GM19395 (cell line): Measurements from ENCODE around the gene PIR.

Experiments used
- ATAC-seq: cut with Tn5 transposase; IDR thresholded peaks from one replicate; pipeline ENCODE4 v1.9.1; 2021; ENCODE audit warnings: mild to moderate bottlenecking, moderate library complexity; ENCODE audit not compliant: unreplicated experiment

The PIR gene

DNA sequence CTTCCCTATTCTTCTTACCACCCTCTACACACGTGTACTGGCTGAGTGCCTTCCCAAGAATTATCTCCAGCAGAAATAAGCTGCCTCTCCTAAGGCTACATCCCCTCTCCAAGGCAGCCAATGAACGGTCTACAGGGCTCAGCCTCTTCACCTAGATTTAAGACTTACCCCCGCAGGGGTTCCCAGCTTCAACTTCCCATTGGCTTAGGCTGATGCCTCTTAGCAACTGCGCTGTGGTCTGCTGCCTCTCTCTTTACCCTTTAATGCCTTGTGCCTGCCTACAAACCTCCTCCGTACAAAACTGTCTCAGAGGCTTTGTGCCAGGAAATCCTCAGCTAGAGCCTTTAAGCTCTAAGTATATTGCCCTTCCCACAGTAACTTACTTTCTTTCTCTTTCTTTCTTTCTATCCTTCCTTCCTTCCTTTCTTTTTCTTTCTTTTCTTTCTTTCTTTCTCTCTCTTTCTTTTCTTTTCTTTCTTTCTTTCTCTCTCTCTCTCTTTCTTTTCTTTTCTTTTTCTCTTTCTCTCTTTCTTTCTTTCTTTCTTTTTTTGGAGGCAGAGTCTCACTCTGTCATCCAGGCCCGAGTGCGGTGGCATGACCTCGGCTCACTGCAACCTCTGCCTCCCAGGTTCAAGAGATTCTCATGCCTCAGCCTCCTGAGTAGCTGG, 142.7 kb downstream of the PIR start:
- no peak for ATAC-seq

DNA sequence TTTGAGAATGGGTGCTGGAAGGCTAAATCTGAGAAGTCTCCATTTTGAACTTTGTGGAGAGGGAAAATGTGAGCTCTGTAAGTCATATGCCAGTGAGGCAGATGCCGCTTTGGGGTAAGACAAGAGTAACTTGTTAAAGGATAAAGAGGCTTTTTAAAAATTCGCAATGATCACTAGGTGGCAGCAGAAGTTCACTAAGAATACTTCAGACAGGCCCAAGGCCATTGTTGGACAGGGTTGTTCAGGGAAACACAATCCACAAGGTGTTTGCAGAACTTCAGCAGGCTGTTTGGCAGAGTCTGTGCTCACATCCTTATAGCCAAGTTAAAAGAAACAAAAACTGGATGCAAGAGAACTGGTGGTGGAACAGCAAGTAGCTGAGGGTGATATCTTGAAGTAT, 144.1 kb downstream of the PIR start:
- ATAC-seq, result peak; percentile 75

DNA sequence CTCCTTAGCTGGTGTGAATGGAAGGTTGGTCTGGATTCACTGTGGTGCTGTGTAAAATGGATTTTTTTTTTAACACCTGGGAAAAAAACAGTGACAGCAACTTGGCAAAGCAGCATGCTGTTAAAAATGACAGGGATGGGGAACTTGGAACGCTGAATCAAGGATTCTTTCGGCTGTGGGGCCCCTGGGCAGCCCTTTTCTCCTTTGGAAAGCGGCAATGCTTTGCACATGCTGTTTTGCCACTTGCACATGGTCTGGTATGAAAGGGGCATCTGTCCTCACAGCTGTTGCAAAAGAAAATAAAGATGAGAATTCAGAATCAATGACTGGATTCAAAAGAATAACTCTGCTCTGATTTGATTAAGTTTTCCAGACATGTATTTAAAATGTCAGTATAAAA, 147.2 kb downstream of the PIR start:
- no peak for ATAC-seq

DNA sequence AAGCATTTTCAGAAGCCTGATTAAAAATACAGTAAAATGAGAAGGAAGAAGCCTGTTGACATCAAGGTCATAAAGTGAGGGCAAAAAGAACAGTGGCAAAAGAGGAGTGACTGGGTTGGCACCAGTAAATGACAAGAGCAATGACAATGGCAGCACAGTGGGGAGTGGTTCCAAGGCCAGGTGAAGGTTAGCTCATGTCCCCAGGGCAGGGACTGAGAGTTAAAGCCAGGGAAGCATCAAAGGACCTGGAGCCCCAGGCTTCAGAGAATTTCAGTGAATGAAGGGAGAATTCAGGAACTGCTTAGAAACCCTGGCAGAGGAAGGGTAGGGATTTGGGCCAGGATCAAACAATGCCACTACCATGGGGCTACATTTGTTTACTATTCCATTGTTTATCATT, 149.0 kb downstream of the PIR start:
- no peak for ATAC-seq

DNA sequence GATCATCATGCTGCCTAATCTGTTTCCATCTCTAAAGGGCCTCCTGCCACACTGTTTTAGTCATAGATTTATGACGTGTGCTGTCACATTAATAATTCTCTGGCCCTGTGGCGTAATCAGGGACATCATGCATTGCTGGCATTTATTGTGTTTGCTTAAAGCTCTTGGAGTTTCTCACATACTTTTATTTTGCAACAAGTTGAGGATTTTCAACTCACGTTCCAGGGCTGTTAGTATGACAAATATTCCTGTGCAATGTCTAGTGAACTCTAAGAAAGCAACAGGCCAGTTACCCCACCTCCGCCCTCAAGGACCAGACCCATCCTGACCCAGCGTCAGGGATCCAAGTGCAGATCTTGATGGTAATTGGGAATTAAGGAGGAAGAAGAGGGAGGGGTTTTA, 150.1 kb downstream of the PIR start:
- no peak for ATAC-seq

DNA sequence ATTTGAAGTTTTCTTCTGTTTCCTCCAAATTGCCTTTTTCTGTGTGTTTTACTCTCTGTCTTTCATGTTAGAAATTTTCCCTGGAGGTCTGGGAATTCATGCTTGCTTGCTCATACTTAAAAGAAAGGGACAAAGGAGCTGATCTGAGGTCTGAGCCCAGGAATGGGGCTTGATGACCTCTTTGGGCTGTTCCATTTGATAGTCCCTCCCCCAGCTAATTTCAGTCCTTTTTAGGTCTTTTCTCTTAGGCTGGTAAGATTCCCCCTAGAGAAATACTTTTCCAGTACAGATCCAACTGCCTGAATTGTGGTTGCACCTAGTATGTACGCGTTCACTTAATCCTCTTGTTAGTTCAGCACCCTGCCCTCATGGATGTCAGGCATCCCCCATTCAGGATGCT, 152.3 kb downstream of the PIR start:
- ATAC-seq, result no peak

DNA sequence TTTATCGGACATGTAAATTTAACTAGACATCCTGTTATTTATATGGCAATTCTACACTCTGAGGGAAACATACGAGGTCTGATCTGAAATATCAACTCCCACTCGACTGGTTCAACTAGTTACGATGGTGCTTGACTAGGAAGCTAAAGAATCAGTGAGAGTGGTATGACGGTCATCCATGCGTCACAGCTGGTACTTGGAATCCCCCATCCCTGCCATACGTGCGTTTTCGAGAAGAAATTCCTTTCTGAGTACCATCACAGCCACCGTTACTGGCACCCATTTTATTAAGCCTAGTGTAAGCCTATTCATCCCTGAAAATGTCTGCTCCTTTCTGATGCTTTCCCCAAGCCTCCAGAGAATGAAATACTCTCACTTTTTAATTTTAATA, 157.1 kb downstream of the PIR start:
- ATAC-seq, result no peak

DNA sequence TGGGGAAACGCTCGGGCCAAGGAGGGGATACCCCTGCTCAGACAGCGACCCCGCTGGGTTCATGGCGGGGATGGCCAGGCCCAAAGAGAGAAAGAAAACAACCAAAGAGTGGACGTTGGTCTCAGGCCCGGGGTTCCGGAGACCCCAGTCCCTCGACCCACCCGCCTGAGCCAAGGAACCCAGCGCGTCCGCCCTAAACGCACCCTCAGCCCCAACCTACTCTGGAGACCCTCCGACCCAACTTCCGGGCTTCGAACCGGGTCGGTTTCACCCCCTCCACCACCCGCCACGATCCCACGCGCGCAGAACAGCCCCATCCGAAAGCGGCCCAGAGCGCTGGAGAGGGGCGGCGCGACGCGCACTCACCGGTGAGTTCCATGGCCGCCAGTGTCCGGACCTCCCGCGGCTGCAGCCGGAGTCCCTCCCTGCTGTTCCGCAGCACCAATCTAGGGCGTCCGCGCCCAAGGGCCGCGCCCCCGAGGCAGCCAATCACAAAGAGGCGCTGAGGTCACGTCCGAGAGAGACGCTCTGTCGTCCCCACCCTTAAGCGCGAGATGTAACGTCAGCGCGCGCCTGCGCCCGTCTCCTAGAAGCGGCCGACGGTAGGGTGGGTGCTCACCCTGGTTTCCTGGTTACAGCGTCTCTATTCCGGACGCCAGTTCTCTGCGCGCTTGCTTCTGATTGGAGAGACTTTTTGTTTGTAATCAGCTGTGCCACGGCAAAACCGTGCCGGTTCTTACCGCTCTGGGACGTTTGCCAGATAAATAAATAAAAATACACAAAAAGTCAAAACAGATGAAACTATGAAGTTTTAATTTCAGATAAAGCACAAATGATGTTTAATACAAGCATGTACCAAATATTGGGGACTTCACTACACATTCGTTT, 157.8 kb downstream of the PIR start, which contains the start of gene PIGA:
Gene PIGA, minus strand, starts transcription at position 389 of the 888 bp plus-strand sequence. CDS start 3,593 bp downstream, outside the sequence.
- peak; percentile 99 for ATAC-seq
